GM21390 (cell line): ENCODE measurements around the gene MDK.
A peak's percentile ranks its signal among the peaks of the same experiment; 100 is the strongest.
"Not testable (repeated sequence)": the region's sequence is repeated elsewhere in the genome, so short reads cannot be mapped to it uniquely, and the experiment has no call there.

ENCODE experiments used
- ATAC-seq: cut with Tn5 transposase; IDR thresholded peaks from one replicate; pipeline ENCODE4 v1.9.1; 2021; ENCODE audit not compliant: unreplicated experiment

MDK gene

GRCh38 chr11:46367244-46367915 lies 14.1 kb upstream of the MDK start:
- ATAC-seq, result peak; percentile 76

- no peak for ATAC-seq
These were observed 13.6 kb upstream of the MDK start for GRCh38 chr11:46367916-46368267.

- no peak for ATAC-seq
These were observed 11.9 kb upstream of the MDK start for GRCh38 chr11:46369458-46370152.

- ATAC-seq, result no peak
These were observed 11.2 kb upstream of the MDK start for GRCh38 chr11:46370253-46370652.

- not testable (repeated sequence) for ATAC-seq
These were observed 10.2 kb upstream of the MDK start for GRCh38 chr11:46371262-46371661.

GRCh38 chr11:46372086-46372485 lies 9.4 kb upstream of the MDK start:
- ATAC-seq, result no peak

- ATAC-seq, result not testable (repeated sequence)
These were observed 9.0 kb upstream of the MDK start for GRCh38 chr11:46372501-46372900.

GRCh38 chr11:46373787-46374740 lies 7.4 kb upstream of the MDK start:
- ATAC-seq, result no peak

GRCh38 chr11:46374815-46375214 lies 6.7 kb upstream of the MDK start:
- ATAC-seq, result no peak

GRCh38 chr11:46375392-46376101 lies 5.9 kb upstream of the MDK start:
- ATAC-seq, result no peak

- ATAC-seq, result no peak
These were observed 5.0 kb upstream of the MDK start for GRCh38 chr11:46376258-46377050.

- ATAC-seq, result no peak
These were observed 4.2 kb upstream of the MDK start for GRCh38 chr11:46377290-46377689.

- no peak for ATAC-seq
These were observed 3.6 kb upstream of the MDK start for GRCh38 chr11:46377831-46378230.

- ATAC-seq, result no peak
These were observed 3.2 kb upstream of the MDK start for GRCh38 chr11:46378296-46378695.

GRCh38 chr11:46378811-46379481 lies 2.5 kb upstream of the MDK start:
- ATAC-seq, result no peak

GRCh38 chr11:46379482-46380293 lies 1.8 kb upstream of the MDK start:
- not testable (repeated sequence) for ATAC-seq

- ATAC-seq, result no peak
These were observed 975 bp upstream of the MDK start for GRCh38 chr11:46380340-46381047.
